Epithelial cell of esophagus (primary cell): ENCODE data around the gene EWSR1.

Source experiments
- DNase-seq: peaks from one replicate; pipeline ENCODE4 v3.0.0; 2010; ENCODE audit warnings: low read depth
- H3K4me3 ChIP-seq: 2 replicates; pipeline ENCODE4 v1.5.1; 2011; ENCODE audit warnings: mild to moderate bottlenecking, low read length, control low read depth
- TF ChIP-seq, protein P1 (sequence below): IDR thresholded peaks from 2 replicates; pipeline ENCODE4 v1.5.1; 2011; ENCODE audit warnings: low read depth, mild to moderate bottlenecking, low read length, control low read depth, inconsistent platforms; ENCODE audit not compliant: insufficient read depth; ENCODE audit errors: missing control alignments

The EWSR1 gene

DNA sequence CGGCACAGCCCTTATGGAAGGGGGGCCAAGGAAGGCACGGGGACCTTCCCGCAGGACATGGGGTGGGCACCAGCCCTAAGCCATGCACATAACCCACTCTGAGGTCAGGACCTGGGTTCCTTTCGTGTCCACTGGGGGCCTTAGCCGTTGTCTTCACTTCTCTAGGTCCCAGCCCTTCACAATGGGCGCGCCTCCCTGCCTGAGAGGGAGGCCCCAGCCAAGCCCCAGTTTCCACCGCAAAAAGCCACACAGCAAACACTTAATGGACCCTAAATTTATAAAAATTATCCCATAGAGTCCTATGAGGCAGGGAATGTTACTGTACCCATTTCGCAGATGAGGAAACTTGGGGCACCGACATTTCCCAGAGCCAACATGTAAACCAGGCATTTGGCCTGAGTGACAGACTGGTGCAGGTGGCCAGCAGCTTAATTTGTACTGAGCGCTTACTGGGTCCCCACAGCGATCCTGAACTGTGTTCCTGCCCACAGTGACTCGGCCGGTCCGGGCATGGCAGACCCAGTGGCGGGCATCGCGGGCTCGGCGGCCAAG lies 39.6 kb downstream of the EWSR1 start:
- no peak for DNase-seq
- TF ChIP-seq, protein P1, sequence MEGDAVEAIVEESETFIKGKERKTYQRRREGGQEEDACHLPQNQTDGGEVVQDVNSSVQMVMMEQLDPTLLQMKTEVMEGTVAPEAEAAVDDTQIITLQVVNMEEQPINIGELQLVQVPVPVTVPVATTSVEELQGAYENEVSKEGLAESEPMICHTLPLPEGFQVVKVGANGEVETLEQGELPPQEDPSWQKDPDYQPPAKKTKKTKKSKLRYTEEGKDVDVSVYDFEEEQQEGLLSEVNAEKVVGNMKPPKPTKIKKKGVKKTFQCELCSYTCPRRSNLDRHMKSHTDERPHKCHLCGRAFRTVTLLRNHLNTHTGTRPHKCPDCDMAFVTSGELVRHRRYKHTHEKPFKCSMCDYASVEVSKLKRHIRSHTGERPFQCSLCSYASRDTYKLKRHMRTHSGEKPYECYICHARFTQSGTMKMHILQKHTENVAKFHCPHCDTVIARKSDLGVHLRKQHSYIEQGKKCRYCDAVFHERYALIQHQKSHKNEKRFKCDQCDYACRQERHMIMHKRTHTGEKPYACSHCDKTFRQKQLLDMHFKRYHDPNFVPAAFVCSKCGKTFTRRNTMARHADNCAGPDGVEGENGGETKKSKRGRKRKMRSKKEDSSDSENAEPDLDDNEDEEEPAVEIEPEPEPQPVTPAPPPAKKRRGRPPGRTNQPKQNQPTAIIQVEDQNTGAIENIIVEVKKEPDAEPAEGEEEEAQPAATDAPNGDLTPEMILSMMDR, result no peak
- H3K4me3 ChIP-seq, result peak overlapping the region; percentile 66

DNA sequence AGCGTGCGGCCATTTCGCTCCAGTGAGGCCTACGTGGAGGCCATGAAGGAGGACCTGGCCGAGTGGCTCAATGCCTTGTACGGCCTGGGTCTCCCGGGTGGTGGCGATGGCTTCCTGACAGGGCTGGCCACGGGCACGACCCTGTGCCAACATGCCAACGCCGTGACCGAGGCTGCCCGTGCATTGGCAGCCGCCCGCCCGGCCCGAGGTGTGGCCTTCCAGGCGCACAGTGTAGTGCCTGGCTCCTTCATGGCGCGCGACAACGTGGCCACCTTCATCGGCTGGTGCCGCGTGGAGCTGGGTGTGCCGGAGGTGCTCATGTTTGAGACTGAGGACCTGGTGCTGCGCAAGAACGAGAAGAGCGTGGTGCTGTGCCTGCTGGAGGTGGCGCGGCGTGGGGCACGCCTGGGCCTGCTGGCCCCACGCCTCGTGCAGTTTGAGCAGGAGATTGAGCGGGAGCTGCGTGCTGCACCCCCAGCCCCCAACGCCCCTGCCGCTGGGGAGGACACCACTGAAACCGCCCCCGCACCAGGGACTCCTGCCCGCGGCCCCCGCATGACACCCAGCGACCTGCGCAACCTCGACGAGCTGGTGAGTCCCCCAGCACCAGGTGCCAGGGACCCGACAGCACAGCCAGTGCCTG lies 40.2 kb downstream of the EWSR1 start:
- peak; percentile 51 for DNase-seq
- H3K4me3 ChIP-seq, result peak overlapping the region; percentile 66
- TF ChIP-seq, protein P1, result no peak

DNA sequence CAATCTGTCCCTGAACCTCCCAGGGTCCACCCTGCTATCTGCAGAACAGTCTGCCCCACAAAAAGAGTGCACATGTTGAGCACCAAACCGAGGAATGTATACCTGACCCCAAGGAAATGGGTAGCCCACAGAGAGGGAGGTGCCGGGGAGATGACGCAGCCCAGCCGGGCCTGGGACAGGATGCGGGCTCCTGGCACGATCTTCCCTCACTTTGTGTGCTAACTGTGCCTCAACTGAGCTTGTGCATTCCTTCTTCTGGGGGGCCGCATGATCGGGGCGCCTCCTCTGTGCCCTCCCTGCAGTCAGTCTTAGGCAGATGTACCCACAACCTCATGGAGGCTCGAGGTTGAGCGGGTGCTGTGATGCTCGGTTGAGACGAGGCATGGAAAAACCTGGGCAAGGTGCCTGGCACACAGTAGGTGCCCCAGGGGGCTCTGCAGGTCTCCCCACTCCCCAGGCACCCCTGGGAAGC lies 40.8 kb downstream of the EWSR1 start:
- H3K4me3 ChIP-seq, result no peak overlapping the region
- TF ChIP-seq, protein P1, result no peak
- DNase-seq, result peak; percentile 72

DNA sequence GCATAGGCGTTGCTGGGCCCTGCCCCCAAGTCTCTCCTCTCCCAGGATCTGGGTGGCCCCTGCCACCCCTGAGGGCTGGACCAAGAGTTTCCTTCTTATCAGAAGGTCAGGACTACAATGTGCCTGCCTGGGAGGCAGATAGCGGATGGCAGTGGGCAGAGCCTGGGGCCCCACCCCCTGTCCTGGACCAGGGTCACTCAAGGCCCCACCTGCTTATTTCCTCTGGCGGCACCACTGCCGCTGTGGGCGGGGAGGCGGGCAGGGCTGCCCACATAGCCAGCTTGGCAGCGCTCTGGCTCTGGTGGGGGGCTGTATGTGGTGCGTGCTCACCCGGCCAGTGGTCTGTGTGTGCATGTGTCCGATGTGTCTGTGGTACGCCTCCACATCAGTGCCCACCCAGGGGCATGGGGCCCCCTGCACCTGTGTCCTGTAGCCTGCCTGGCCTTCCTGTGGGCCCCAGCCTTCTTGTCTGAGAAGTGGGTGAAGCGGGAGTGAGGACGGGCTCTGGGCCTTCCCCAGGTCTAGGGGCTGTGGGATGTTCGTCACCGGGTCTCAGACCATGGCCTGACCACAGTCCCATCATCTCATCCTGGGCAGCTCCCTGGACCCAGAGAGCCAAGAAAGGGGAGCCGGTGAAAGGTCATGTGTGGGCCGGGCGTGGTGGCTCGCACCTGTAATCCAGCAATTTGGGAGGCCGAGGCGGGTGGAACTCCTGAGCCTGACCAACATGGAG lies 41.4 kb downstream of the EWSR1 start:
- no peak overlapping the region for H3K4me3 ChIP-seq
- TF ChIP-seq, protein P1, result no peak
- DNase-seq, result no peak

DNA sequence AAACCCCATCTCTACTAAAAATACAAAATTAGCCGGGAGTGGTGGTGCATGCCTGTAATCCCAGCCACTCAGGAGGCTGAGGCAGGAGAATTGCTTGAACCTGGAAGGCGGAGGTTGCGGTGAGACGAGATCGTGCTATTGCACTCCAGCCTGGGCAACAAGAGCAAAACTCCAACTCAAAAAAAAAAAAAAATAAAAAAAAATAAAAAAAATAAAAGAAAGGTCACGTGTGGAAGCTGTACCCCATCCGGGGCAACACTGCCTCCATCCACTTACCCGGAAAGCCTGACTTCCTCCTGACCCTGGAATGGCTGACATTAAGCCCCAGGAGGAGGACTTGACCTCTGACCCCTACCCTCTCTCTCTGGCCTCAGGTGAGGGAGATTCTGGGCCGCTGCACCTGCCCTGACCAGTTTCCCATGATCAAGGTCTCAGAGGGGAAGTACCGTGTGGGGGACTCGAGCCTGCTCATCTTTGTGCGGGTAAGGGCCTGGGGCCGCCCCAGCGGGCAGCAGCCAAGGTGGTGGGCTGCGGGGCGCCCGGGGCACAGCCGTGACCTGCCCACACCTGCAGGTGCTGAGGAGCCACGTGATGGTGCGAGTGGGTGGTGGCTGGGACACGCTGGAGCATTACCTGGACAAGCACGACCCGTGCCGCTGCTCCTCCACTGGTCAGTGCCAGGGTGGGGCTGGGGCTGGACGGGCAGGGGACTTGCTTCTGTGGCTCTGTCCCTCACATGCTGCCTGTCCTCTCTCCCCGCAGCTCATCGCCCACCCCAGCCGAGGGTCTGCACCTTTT lies 42.2 kb downstream of the EWSR1 start:
- TF ChIP-seq, protein P1, result no peak
- no peak overlapping the region for H3K4me3 ChIP-seq
- DNase-seq, result no peak

DNA sequence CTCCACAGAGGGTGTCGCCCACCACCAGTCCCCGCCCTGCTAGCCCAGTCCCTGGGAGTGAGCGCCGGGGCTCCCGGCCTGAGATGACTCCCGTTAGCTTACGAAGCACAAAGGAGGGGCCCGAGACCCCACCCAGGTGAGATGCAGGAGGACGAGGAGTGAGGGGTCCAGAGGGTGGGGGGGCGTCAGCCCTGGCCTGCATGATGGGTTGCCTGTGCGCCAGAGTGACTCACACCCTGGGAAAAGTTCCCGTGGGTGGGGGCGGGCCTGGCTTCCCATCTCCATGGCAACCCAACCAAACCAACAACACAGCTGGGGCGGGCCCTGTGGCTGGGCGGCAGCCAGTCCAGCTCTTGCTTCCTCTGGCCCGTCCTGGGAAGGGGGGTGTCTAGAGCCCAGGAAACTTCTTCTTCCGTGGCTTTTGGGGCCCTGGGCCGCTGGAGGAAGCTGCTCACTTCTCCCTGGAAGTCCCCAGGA lies 42.8 kb downstream of the EWSR1 start:
- peak; percentile 96 for DNase-seq
- no peak overlapping the region for H3K4me3 ChIP-seq
- TF ChIP-seq, protein P1, result no peak
